LNCaP clone FGC (cell line): ENCODE measurements around the gene RAB11FIP4.
"Not testable (repeated sequence)": the region's sequence is repeated elsewhere in the genome, so short reads cannot be mapped to it uniquely, and the experiment has no call there.

Experiments used
- DNase-seq: peaks from one replicate; pipeline ENCODE4 v3.0.0-alpha.2; 2011; ENCODE audit warnings: low read depth
- H3K4me3 ChIP-seq: 2 replicates; pipeline ENCODE4 v1.5.1; 2011; ENCODE audit warnings: mild to moderate bottlenecking, low read depth, low read length, control low read depth
- CTCF ChIP-seq: IDR thresholded peaks from 2 replicates; pipeline ENCODE4 v1.5.1; 2012; ENCODE audit warnings: mild to moderate bottlenecking; ENCODE audit not compliant: control insufficient read depth, insufficient read depth; ENCODE audit errors: extremely low read depth

RAB11FIP4 gene

GRCh38 chr17:31378638-31379037 is 12.8 kb upstream of the RAB11FIP4 start:
- no peak for TF ChIP-seq CTCF
- H3K4me3 ChIP-seq = no peak overlapping the region
- no peak for DNase-seq

DNA sequence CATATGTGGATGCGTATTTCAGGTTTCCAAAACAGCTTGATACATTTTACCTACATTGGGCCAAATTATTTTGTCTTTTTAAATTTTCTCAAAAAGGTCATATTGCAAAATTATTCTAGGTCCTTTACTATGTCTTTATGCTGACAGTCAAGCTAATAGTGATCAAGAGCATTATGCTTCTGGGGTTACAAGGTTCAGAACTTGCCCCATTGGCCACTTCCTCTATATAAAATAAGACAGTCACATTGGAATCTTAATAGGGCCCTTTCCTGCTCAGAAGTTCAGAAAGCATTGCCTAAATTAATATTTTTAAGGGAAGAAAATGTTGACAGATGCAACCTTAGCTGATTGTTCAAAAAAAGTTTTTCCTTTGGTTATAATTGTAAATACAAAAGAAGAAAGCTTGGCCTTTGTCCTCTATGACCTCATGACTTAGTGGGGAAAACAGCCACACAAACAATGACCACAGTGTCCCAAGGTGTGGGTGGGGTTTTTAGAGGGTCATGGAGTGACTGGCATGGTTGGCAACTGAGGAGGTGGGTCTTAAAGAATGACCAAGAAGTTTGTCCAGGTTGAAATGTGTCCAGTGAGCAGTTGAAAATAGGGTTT is 11.8 kb upstream of the RAB11FIP4 start:
- TF ChIP-seq CTCF = no peak
- DNase-seq = no peak

GRCh38 chr17:31381165-31381668 is 10.3 kb upstream of the RAB11FIP4 start:
- DNase-seq = no peak
- H3K4me3 ChIP-seq = no peak overlapping the region
- no peak for TF ChIP-seq CTCF

More for the DNA sequence above, 11.8 kb upstream of the RAB11FIP4 start:
- H3K4me3 ChIP-seq = no peak overlapping the region

DNA sequence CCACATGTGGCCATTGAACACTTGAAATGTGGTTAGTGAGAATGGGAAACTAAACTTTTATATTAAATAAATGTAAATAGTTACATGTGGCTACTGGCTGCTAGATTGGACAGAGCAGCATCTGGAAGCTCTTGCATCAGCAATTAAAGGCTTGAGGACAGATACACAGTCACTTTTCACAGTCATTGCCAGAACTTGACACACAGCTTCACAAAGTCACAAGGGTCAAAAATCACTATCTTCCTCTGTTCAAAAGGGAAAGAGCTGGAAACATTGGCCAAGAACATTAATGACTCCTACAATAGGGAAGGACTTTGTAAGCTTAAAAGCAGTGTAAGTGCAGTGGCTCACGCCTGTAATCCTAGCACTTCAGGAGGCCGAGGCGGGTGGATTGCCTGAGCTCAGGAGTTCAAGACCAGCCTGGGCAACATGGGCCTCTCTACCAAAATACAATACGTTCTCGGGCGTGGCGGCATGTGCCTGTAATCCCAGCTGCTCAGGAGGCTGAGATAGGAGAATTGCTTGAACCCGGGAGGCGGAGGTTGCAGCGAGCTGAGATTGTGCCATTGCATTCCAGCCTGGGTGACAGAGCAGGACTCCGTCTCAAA is 8.7 kb upstream of the RAB11FIP4 start:
- H3K4me3 ChIP-seq, DNase-seq: not testable (repeated sequence)

GRCh38 chr17:31383488-31383887 is 8.0 kb upstream of the RAB11FIP4 start:
- H3K4me3 ChIP-seq, DNase-seq: not testable (repeated sequence)

DNA sequence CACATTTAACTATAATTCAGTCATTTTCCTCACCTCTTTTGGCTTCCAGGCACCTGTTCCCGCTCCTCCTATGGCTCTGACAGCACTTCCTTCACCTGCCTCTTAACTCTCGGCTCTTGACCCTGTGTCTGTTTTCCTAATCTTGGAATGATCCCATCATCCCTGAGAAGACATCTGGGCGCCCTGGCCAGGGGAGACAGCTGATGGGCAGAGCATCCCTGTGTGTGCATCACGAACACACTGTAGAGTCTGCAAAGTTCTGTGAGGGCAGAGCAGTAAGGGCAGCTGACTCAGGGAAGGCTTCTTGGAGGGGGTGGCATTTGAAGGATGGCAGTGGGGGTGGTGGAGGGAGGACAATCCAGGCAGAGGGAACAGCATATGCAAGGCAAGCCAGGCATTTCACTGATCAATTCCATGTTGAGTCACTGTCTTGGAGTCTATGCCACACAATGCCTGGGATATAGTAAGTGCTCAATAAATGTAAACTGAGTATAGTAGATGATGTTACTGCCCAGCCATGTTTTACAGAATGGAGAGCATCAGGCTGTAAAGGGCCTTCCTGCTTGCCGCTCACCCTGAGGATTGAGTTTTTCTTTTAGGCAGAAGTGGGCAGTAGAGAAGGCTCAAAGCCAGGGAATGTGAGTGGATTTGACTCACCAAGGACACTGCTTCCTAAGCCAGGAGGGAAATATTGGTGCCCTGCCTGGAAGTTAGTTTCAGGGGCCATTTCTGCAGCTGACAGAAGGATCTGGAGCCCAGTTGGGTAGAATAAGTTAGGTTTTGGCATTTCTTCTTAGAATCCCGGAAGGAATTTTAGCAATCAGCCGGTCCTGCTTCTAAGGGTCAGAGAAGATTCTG is 5.8 kb upstream of the RAB11FIP4 start:
- no peak overlapping the region for H3K4me3 ChIP-seq
- no peak for TF ChIP-seq CTCF
- DNase-seq = no peak

GRCh38 chr17:31386542-31387075 is 4.9 kb upstream of the RAB11FIP4 start:
- H3K4me3 ChIP-seq = no peak overlapping the region
- DNase-seq = no peak
- no peak for TF ChIP-seq CTCF
